Measurements from ENCODE around the gene SOBP.

DNA sequence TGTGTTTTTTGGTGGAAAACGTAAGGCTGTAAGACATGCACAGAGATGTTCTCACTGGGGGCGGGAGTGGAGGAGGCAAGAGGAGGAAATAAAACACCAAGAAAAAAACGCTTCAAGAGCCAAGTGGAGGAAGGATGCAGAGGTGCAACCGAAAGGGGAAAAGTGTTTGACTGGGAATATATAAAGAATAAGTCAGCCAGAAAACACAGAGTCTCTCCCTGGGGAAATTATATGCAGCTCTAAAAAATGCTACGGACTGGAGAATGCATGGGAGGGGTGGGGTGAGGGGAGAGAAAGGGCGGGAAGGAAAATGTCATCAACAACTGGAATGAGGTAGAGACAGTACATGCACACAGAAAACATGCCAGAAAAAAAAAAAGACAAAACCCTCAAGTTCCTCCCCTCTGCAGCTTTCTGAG lies 200.7 kb downstream of the SOBP start:
- TF ChIP-seq, protein P1, sequence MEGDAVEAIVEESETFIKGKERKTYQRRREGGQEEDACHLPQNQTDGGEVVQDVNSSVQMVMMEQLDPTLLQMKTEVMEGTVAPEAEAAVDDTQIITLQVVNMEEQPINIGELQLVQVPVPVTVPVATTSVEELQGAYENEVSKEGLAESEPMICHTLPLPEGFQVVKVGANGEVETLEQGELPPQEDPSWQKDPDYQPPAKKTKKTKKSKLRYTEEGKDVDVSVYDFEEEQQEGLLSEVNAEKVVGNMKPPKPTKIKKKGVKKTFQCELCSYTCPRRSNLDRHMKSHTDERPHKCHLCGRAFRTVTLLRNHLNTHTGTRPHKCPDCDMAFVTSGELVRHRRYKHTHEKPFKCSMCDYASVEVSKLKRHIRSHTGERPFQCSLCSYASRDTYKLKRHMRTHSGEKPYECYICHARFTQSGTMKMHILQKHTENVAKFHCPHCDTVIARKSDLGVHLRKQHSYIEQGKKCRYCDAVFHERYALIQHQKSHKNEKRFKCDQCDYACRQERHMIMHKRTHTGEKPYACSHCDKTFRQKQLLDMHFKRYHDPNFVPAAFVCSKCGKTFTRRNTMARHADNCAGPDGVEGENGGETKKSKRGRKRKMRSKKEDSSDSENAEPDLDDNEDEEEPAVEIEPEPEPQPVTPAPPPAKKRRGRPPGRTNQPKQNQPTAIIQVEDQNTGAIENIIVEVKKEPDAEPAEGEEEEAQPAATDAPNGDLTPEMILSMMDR (IDR thresholded peaks at IDR 0.05): no peak
- no peak for TF ChIP-seq POLR2A (IDR thresholded peaks at IDR 0.05)
